HepG2 (cell line): Measurements from ENCODE around the gene THADA.

Experiments used
- BHLHE40 ChIP-seq: IDR thresholded peaks from 2 replicates; pipeline ENCODE4 v1.6.1; 2011; ENCODE audit warnings: low read length, improper control_type of control experiment
- MYC ChIP-seq: sonication (generic); formaldehyde crosslinking; IDR thresholded peaks from 2 replicates; pipeline ENCODE4 v1.9.0; 2021; ENCODE audit warnings: missing genetic modification reagents, borderline replicate concordance
- POLR2AphosphoS5 ChIP-seq: IDR thresholded peaks from 2 replicates; pipeline ENCODE4 v1.6.1; 2012; ENCODE audit warnings: low read depth, low read length

GRCh38 chr2:43361286-43361685 lies 234.6 kb downstream of the THADA start:
- TF ChIP-seq MYC (CRISPR knock-in tag) (no peak), BHLHE40 (no peak), POLR2AphosphoS5 (no peak)
